ENCODE measurements around the gene CLTCL1. TPM values are rescaled to one million over a fixed set of nuclear protein-coding genes. Genes with fewer than 3 reads are reported as not detected.

The CLTCL1 gene
- total and polyA plus RNA-seq, 9 of the 15 experiments (the other 6 are each of a cell fraction or from before 2014, with no cell fraction given): 1.1 to 11.7 (median 5.0) TPM

GRCh38 chr22:19134176-19134831 is 157.2 kb downstream of the CLTCL1 start:
- H3K4me3 ChIP-seq: no peak overlapping the region
- H3K36me3 ChIP-seq (ENCODE audit: control insufficient read depth, insufficient read depth, low read length): peaks cover 77% of the 10 kb centered on the region
- no peak overlapping the region for H3K27ac ChIP-seq (ENCODE audit: extremely low read depth, low read depth, low read length)
- no TSS peak for BruUV-seq (replicated peaks)
- CTCF ChIA-PET (ENCODE audit: low intra/inter-chr PET ratio): no interaction called here
- no peak overlapping the region for H3K4me2 ChIP-seq (ENCODE audit: insufficient read depth, low read length)
- ATAC-seq (no peak; the same call in 2 of the 3 replicates), DNase-seq (ENCODE audit: extremely low read depth in 1 of 4, low spot score in 3 of 4) (no peak), FAIRE-seq (no peak)
- peaks cover 15% of the 10 kb centered on the region for H3K9me1 ChIP-seq (ENCODE audit: control insufficient read depth, insufficient read depth, low read length)
- peak overlapping the region in 1 of 2 experiments; percentile 5; a peak in 1 of 4 replicates for H3K9ac ChIP-seq (ENCODE audit: insufficient read depth in 1 of 2, low read depth in 2 of 2, low read length in 2 of 2)
- in situ Hi-C loops (cut with MboI): no loop called here
- no peaks in the 10 kb centered on the region for H3K79me2 ChIP-seq (ENCODE audit: control insufficient read depth, insufficient read depth, low read length)
- POLR2A ChIA-PET: interaction anchor here (0.6 to 3.8 kb wide), 13 partner anchors 10 to 589 kb away, joined by 3 to 31 read pairs (median 4); partner anchors contain the start of genes DGCR2 and ESS2
- intact Hi-C loops (cut with micrococcal nuclease): loop anchor here (10.0 kb wide), 1 partner anchor 60 kb away; no protein-coding TSS in a partner anchor
- H2AFZ ChIP-seq (ENCODE audit: low read depth, low read length): no peak overlapping the region
- no peaks in the 10 kb centered on the region for H3K9me3 ChIP-seq (replicated peaks; ENCODE audit: control insufficient read depth, insufficient read depth, low read depth, low read length)
- peaks cover 11% of the 10 kb centered on the region; the same call in 1 of the 2 replicates for H4K20me1 ChIP-seq (replicated peaks; ENCODE audit: control insufficient read depth, insufficient read depth, low read length)
- 89% methylated on average over 21 of the region's 21 CpGs for WGBS (ENCODE audit: insufficient coverage, low coverage, missing lambda C conversion rate)
- H3K27me3 ChIP-seq (ENCODE audit: control insufficient read depth in 2 of 2, insufficient read depth in 2 of 2, low read length in 2 of 2): no peaks in the 10 kb centered on the region
- peaks cover 0 to 47% of the 10 kb centered on the region in 2 experiments; a peak in 1 of 5 replicates for H3K4me1 ChIP-seq (replicated peaks in 1 of 2; ENCODE audit: control insufficient read depth in 2 of 2, insufficient read depth in 2 of 2, low read length in 2 of 2)
- no peak for TF ChIP-seq SNIP1 (IDR thresholded peaks at IDR 0.05; ENCODE audit: low read depth)
- TF ChIP-seq FOXA3 (CRISPR knock-in tag; conservative IDR thresholded peaks at IDR 0.05 in 1 of 2, IDR thresholded peaks at IDR 0.05 in 1 of 2): no peak
- no peak for TF ChIP-seq ZNF780A (CRISPR knock-in tag; IDR thresholded peaks at IDR 0.05)
- peak; percentile 51 for TF ChIP-seq RBFOX2 (IDR thresholded peaks at IDR 0.05; ENCODE audit: low read depth, low read length)
- no peak for TF ChIP-seq ZNF253 (CRISPR knock-in tag; conservative IDR thresholded peaks at IDR 0.05)
- no peak for TF ChIP-seq SMAD3 (CRISPR knock-in tag; conservative IDR thresholded peaks at IDR 0.05)
- TF ChIP-seq SAP30 (IDR thresholded peaks at IDR 0.05; ENCODE audit: borderline replicate concordance, insufficient read depth, low read depth, low read length, poor library complexity, severe bottlenecking): no peak
- no peak for TF ChIP-seq ZNF12 (CRISPR knock-in tag; IDR thresholded peaks at IDR 0.05)
- no peak for TF ChIP-seq ZBTB12 (CRISPR knock-in tag; IDR thresholded peaks at IDR 0.05)
- no peak for TF ChIP-seq FOXJ2 (tag; IDR thresholded peaks at IDR 0.05)
- no peak for TF ChIP-seq CC2D1A (IDR thresholded peaks at IDR 0.05)
- TF ChIP-seq TCF7 (IDR thresholded peaks at IDR 0.05; ENCODE audit: borderline replicate concordance): no peak
- TF ChIP-seq SUPT5H (IDR thresholded peaks at IDR 0.05): 0 out of 2 replicates have a peak, but pooled peaks have one; percentile 16
- no peak for TF ChIP-seq E2F5 (CRISPR knock-in tag; IDR thresholded peaks at IDR 0.05)
- TF ChIP-seq SIN3A (IDR thresholded peaks at IDR 0.05; ENCODE audit: borderline replicate concordance in 2 of 2, control insufficient read depth in 1 of 2, low read depth in 2 of 2, low read length in 2 of 2): no peak
- TF ChIP-seq DNMT1 (IDR thresholded peaks at IDR 0.05): no peak
- TF ChIP-seq NCOA4 (IDR thresholded peaks at IDR 0.05; ENCODE audit: partially characterized antibody): no peak
- TF ChIP-seq FUS (optimal IDR thresholded peaks at IDR 0.05; ENCODE audit: low read depth, low read length): no peak
- TF ChIP-seq IRF2 (CRISPR knock-in tag; IDR thresholded peaks at IDR 0.05): peak; percentile 42; the same call in 1 of the 2 replicates
- no peak for TF ChIP-seq MXD1 (CRISPR knock-in tag; IDR thresholded peaks at IDR 0.05; ENCODE audit: borderline replicate concordance, poor library complexity, severe bottlenecking)
- TF ChIP-seq KDM5B (IDR thresholded peaks at IDR 0.05; ENCODE audit: insufficient replicate concordance, low read depth, low read length): no peak
